Neuron (in vitro differentiated cells): ENCODE measurements around the gene ZRANB3.

Experiments
- H2AFZ ChIP-seq: one replicate; pipeline ENCODE4 v1.6.1; 2013; ENCODE audit warnings: low read depth, mild to moderate bottlenecking, inconsistent platforms, low read length, moderate library complexity
- H3K27me3 ChIP-seq: one replicate; pipeline ENCODE4 v1.6.1; 2013; ENCODE audit warnings: low read length; ENCODE audit not compliant: insufficient read depth
- H3K36me3 ChIP-seq: one replicate; pipeline ENCODE4 v1.6.1; 2013; ENCODE audit warnings: low read length; ENCODE audit not compliant: insufficient read depth
- H3K4me1 ChIP-seq: one replicate; pipeline ENCODE4 v1.6.1; 2013; ENCODE audit warnings: low read length; ENCODE audit not compliant: insufficient read depth
- H3K4me3 ChIP-seq: 2 replicates; pipeline ENCODE4 v1.5.1; 2013; ENCODE audit warnings: mild to moderate bottlenecking, low read length, moderate library complexity
- H3K9me3 ChIP-seq: one replicate; pipeline ENCODE4 v1.6.1; 2013; ENCODE audit warnings: low read length

ZRANB3 gene

DNA sequence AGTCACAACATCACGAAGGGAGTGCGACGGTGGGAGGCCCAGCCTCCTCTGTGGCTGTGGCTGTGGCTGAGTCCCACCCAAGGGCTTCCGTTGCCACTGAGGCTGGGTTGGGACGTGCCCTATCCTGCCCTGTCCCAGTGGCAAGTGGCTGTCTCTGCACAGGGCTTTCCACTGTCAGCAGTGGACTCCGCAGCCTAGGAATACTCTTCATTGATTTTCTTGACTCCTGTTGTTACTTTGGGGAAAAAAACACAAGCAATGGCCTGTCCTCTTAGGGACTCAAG is 356.3 kb downstream of the ZRANB3 start:
- no peak overlapping the region for H3K4me3 ChIP-seq
- H3K36me3 ChIP-seq: peaks cover 12% of the 10 kb centered on the region
- peaks cover 6% of the 10 kb centered on the region for H3K9me3 ChIP-seq
- no peaks in the 10 kb centered on the region for H3K4me1 ChIP-seq
- no peaks in the 10 kb centered on the region for H3K27me3 ChIP-seq
- H2AFZ ChIP-seq: no peak overlapping the region

DNA sequence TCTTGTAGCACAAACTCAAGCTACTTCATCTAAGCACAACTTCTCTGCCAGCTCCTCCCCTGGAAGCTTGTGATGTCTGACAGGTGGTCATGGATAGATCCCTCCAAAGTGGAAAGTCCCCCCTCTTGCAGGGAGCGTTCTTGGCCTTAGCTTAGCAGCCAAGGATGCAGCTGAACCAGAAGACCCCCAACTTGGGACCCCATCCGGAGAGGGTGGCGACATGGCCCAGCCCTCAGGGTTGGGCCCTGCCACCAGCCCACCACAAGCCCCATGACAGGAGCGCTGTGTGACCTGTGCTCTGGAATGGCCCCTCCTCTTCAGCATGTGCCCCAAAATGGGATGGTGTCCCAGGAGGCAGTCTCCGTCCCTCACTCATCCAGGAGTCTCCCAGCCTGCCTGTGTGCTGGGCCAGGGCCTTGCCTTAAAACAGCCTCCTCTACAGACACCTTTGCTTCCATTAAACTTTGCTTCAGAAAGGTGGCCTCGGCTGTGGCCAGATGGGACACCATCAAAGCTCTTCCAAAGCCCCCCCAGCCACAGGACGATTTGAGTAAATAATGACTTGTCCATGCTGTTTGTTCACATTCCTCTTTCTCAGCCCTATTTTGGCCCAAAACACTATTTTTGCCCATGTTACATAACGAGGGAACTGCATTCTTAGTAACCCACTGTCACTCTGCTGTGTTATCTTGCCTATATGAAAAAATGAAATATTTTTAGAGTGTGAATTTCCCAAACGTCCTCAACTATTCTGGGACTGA is 356.8 kb downstream of the ZRANB3 start:
- Histone ChIP-seq H3K9me3 (peaks cover 6% of the 10 kb centered on the region), H3K27me3 (no peaks in the 10 kb centered on the region), H3K36me3 (peaks cover 17% of the 10 kb centered on the region), H2AFZ (no peak overlapping the region), H3K4me1 (no peaks in the 10 kb centered on the region), H3K4me3 (no peak overlapping the region)

- peaks cover 46% of the 10 kb centered on the region for H3K36me3 ChIP-seq
- no peak overlapping the region for H2AFZ ChIP-seq
- H3K27me3 ChIP-seq: no peaks in the 10 kb centered on the region
- peaks cover 4% of the 10 kb centered on the region for H3K9me3 ChIP-seq
- H3K4me3 ChIP-seq: no peak overlapping the region
- no peaks in the 10 kb centered on the region for H3K4me1 ChIP-seq
These were observed 360.9 kb downstream of the ZRANB3 start for GRCh38 chr2:135169900-135170753.

GRCh38 chr2:135168204-135168856 is 362.7 kb downstream of the ZRANB3 start:
- no peaks in the 10 kb centered on the region for H3K4me1 ChIP-seq
- H3K36me3 ChIP-seq: peaks cover 60% of the 10 kb centered on the region

DNA sequence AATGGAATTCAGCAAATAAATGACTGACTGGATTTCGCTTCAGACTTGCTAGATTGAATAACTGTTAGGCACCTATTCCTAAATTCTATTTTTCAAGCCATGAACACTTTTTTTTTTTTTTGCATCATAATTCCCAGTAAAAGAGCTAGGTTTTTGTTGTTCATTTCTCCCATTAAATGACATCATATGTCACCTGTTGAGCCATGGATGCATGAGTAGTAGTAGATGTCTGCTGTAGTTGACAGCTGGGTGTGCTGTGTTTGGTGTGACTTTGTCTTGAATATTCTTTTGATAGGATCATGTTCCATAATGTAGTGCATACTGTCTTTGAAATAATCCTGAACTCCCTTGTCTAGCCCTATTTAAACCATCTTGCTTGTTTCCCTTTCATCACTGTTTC is 363.7 kb downstream of the ZRANB3 start:
- Histone ChIP-seq H3K27me3 (no peaks in the 10 kb centered on the region), H2AFZ (no peak overlapping the region), H3K4me3 (no peak overlapping the region), H3K36me3 (peaks cover 60% of the 10 kb centered on the region), H3K4me1 (no peaks in the 10 kb centered on the region), H3K9me3 (peaks cover 4% of the 10 kb centered on the region)

More at GRCh38 chr2:135168204-135168856, 362.7 kb downstream of the ZRANB3 start:
- Histone ChIP-seq H2AFZ (no peak overlapping the region), H3K27me3 (no peaks in the 10 kb centered on the region), H3K4me3 (no peak overlapping the region), H3K9me3 (peaks cover 4% of the 10 kb centered on the region)

GRCh38 chr2:135164431-135164830 is 366.6 kb downstream of the ZRANB3 start:
- H3K27me3 ChIP-seq: no peaks in the 10 kb centered on the region
- peaks cover 45% of the 10 kb centered on the region for H3K36me3 ChIP-seq
- H2AFZ ChIP-seq: no peak overlapping the region
- H3K4me1 ChIP-seq: no peaks in the 10 kb centered on the region
- H3K9me3 ChIP-seq: peaks cover 4% of the 10 kb centered on the region
- no peak overlapping the region for H3K4me3 ChIP-seq

DNA sequence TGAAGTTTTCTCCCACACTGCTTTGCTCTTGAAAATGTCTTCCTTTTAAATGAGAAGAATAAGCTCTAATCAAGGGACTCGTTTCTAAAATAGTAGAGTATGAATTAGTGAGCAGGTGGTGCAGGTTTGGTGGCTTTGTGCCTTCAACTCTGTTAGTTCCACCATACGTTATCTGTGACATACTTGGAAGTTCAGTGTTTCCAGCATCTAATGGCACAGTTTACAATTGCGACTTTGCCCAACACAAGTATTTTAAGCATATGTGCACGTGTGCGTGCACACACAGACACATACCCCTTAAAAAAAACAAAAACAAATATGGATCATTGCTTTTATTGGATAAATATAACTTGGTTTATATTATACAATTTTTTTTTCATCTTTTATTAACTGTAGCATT is 367.1 kb downstream of the ZRANB3 start:
- Histone ChIP-seq H3K4me1 (no peaks in the 10 kb centered on the region), H2AFZ (no peak overlapping the region), H3K9me3 (peaks cover 6% of the 10 kb centered on the region), H3K4me3 (no peak overlapping the region), H3K36me3 (peaks cover 45% of the 10 kb centered on the region), H3K27me3 (no peaks in the 10 kb centered on the region)

- Histone ChIP-seq H2AFZ (no peak overlapping the region), H3K27me3 (no peaks in the 10 kb centered on the region), H3K9me3 (peaks cover 2% of the 10 kb centered on the region), H3K4me1 (no peaks in the 10 kb centered on the region), H3K4me3 (no peak overlapping the region), H3K36me3 (peaks cover 43% of the 10 kb centered on the region)
These were observed 367.7 kb downstream of the ZRANB3 start for GRCh38 chr2:135163306-135163705.

GRCh38 chr2:135162786-135163185 is 368.2 kb downstream of the ZRANB3 start:
- Histone ChIP-seq H3K4me1 (no peaks in the 10 kb centered on the region), H3K4me3 (no peak overlapping the region), H3K27me3 (no peaks in the 10 kb centered on the region), H3K36me3 (peaks cover 43% of the 10 kb centered on the region), H2AFZ (no peak overlapping the region), H3K9me3 (peaks cover 2% of the 10 kb centered on the region)

GRCh38 chr2:135162377-135162776 is 368.6 kb downstream of the ZRANB3 start:
- Histone ChIP-seq H3K27me3 (no peaks in the 10 kb centered on the region), H3K9me3 (peaks cover 2% of the 10 kb centered on the region), H3K36me3 (peaks cover 39% of the 10 kb centered on the region), H3K4me3 (no peak overlapping the region), H2AFZ (no peak overlapping the region), H3K4me1 (no peaks in the 10 kb centered on the region)

- peaks cover 2% of the 10 kb centered on the region for H3K9me3 ChIP-seq
- peaks cover 45% of the 10 kb centered on the region for H3K36me3 ChIP-seq
- no peaks in the 10 kb centered on the region for H3K4me1 ChIP-seq
- no peak overlapping the region for H3K4me3 ChIP-seq
- H2AFZ ChIP-seq: no peak overlapping the region
- no peaks in the 10 kb centered on the region for H3K27me3 ChIP-seq
These were observed 371.8 kb downstream of the ZRANB3 start for GRCh38 chr2:135159191-135159590.

- H3K9me3 ChIP-seq: peaks cover 2% of the 10 kb centered on the region
- no peaks in the 10 kb centered on the region for H3K4me1 ChIP-seq
- H3K36me3 ChIP-seq: peaks cover 53% of the 10 kb centered on the region
- no peak overlapping the region for H2AFZ ChIP-seq
- H3K4me3 ChIP-seq: no peak overlapping the region
- H3K27me3 ChIP-seq: no peaks in the 10 kb centered on the region
These were observed 373.2 kb downstream of the ZRANB3 start for GRCh38 chr2:135157856-135158255.

DNA sequence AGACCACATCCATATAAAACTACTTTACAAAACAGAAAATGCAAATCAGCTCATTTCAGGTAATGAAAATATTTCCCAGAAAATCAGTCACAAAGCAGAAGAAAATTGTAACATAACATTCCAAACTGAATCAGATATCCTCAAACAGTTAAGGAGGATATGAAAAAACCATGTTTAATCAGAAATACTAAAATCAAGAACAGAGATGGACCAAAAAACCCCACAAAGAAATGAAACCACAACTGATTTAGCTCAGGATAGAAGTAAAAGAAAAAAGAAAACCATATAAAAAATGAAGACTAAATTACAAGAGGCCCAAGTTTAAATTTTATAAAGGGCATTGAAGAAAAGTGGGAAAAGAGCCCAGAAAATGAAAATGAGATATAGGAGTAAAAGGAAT is 376.1 kb downstream of the ZRANB3 start:
- Histone ChIP-seq H3K9me3 (peaks cover 2% of the 10 kb centered on the region), H3K27me3 (no peaks in the 10 kb centered on the region), H3K4me1 (peaks cover 4% of the 10 kb centered on the region), H2AFZ (no peak overlapping the region), H3K36me3 (peaks cover 75% of the 10 kb centered on the region), H3K4me3 (no peak overlapping the region)
